ENCODE data around the gene CHMP5.

- no peak for TF ChIP-seq CTCF (IDR thresholded peaks at IDR 0.05)
- no peak for TF ChIP-seq POLR2A (IDR thresholded peaks at IDR 0.05)
- no peak for TF ChIP-seq POLR2AphosphoS5 (IDR thresholded peaks at IDR 0.05)
Observed at GRCh38 chr9:33273266-33273971, 8.6 kb downstream of the CHMP5 start.

Measured in suprapubic skin (tissue), 4 donors.